Endothelial cell of umbilical vein (primary cell): ENCODE results near the gene DGKI. TPM values are rescaled to one million over a fixed set of nuclear protein-coding genes. Genes with fewer than 3 reads are reported as not detected.

Experiments used
- Bru-seq: library from RNA; stranded (reverse); fragments of 400-500 nt; gene quantifications from one replicate; lab custom pipeline; 2021; lab: Mats Ljungman, UMichigan
- BruChase-seq, 2 experiments: library from RNA; stranded (reverse); fragments of 400-500 nt; gene quantifications; one replicate each; lab custom pipeline; 2021; lab: Mats Ljungman, UMichigan
- BruUV-seq: library from RNA; stranded (reverse); fragments of 400-500 nt; replicated peaks from 2 replicates; lab custom pipeline; 2021; lab: Mats Ljungman, UMichigan
- CTCF ChIA-PET: fragments of 300-600, 350-600 bp; sonication (Branson Sonifier 250); formaldehyde crosslinking; loops from one replicate; lab custom pipeline; 2021; ENCODE audit warnings: antibody characterized with exemption, inconsistent platforms; lab: Charles Lee
- POLR2A ChIA-PET: fragments of 300-600, 350-600 bp; sonication (Branson Sonifier 250); formaldehyde crosslinking; loops from one replicate; lab custom pipeline; 2021; ENCODE audit warnings: antibody characterized with exemption, inconsistent platforms; lab: Charles Lee
- DNase-seq: peaks from one replicate; pipeline ENCODE4 v3.0.0-alpha.2; 2011; ENCODE audit warnings: low read depth, low spot score
- FAIRE-seq: peaks from 2 replicates; lab custom pipeline; 2011; peaks lifted over from hg19 to GRCh38; lab: Jason Lieb, UNC
- H2AFZ ChIP-seq: 2 replicates; pipeline ENCODE4 v1.6.0; 2012; ENCODE audit warnings: low read depth, low read length, control low read depth, inconsistent platforms
- H3K27ac ChIP-seq: 2 replicates; pipeline ENCODE4 v1.5.1; 2011; ENCODE audit warnings: low read depth, mild to moderate bottlenecking, control low read depth, low read length, moderate library complexity; ENCODE audit not compliant: insufficient read depth
- H3K27me3 ChIP-seq, 2 experiments: 2 replicates each; pipeline versions ENCODE4 v1.6.0 to v1.6.1; 2011; ENCODE audit warnings: low read length in 2 of 2, mixed read lengths in 1 of 2; ENCODE audit not compliant: control insufficient read depth in 2 of 2, insufficient read depth in 2 of 2
- H3K36me3 ChIP-seq, 2 experiments: 2 replicates in 1 of 2; 3 replicates in 1 of 2; pipeline ENCODE4 v1.5.1; 2011; ENCODE audit warnings: low read length in 2 of 2, mild to moderate bottlenecking in 1 of 2, moderate library complexity in 1 of 2; ENCODE audit not compliant: control insufficient read depth in 2 of 2, insufficient read depth in 2 of 2; ENCODE audit errors: extremely low read depth in 1 of 2
- H3K4me1 ChIP-seq: 3 replicates; pipeline ENCODE4 v1.5.1; 2011; ENCODE audit warnings: mild to moderate bottlenecking, low read length; ENCODE audit not compliant: control insufficient read depth, insufficient read depth; ENCODE audit errors: extremely low read depth
- H3K4me2 ChIP-seq: 2 replicates; pipeline ENCODE4 v1.6.1; 2011; ENCODE audit warnings: low read length, control low read depth, mixed read lengths; ENCODE audit not compliant: insufficient read depth
- H3K4me3 ChIP-seq, 3 experiments: fragments of 200-600 bp in 1 of 3; sonication (generic), shearing (Covaris generic) in 1 of 3; replicated peaks in 1 of 3; 2 replicates each; pipeline ENCODE4 v1.5.1; 2011 to 2016; ENCODE audit warnings: control low read depth in 3 of 3, low read length in 3 of 3, mild to moderate bottlenecking in 2 of 3, inconsistent platforms in 1 of 3, low read depth in 1 of 3, moderate library complexity in 1 of 3; ENCODE audit not compliant: insufficient read depth in 1 of 3
- H3K79me2 ChIP-seq: 2 replicates; pipeline ENCODE4 v1.6.0; 2012; ENCODE audit warnings: low read length, inconsistent platforms; ENCODE audit not compliant: control insufficient read depth, insufficient read depth
- H3K9ac ChIP-seq: replicated peaks from 2 replicates; pipeline ENCODE3; 2011; ENCODE audit warnings: low read length, control low read depth; ENCODE audit not compliant: insufficient read depth; ENCODE audit errors: extremely low read depth
- H3K9me1 ChIP-seq: replicated peaks from 3 replicates; pipeline ENCODE4 v1.6.0; 2011; ENCODE audit warnings: mild to moderate bottlenecking, low read length; ENCODE audit not compliant: control insufficient read depth, insufficient read depth; ENCODE audit errors: extremely low read depth
- H3K9me3 ChIP-seq: replicated peaks from 2 replicates; pipeline ENCODE4 v1.5.1; 2012; ENCODE audit warnings: low read length, inconsistent platforms; ENCODE audit not compliant: control insufficient read depth, insufficient read depth
- H4K20me1 ChIP-seq: replicated peaks from 2 replicates; pipeline ENCODE3; 2011; ENCODE audit warnings: mild to moderate bottlenecking, low read length; ENCODE audit not compliant: control insufficient read depth, insufficient read depth; ENCODE audit errors: extremely low read depth
- EZH2 ChIP-seq: IDR thresholded peaks from 2 replicates; pipeline ENCODE4 v1.6.1; 2012; ENCODE audit warnings: borderline replicate concordance, low read depth, mild to moderate bottlenecking, moderate library complexity, low read length, inconsistent platforms; ENCODE audit not compliant: severe bottlenecking
- POLR2AphosphoS5 ChIP-seq: IDR thresholded peaks from 2 replicates; pipeline ENCODE4 v1.6.1; 2012; ENCODE audit warnings: low read depth, mild to moderate bottlenecking, control low read depth, low read length, moderate library complexity; ENCODE audit not compliant: insufficient read depth
- dilution Hi-C: fragments of 300-500 bp; cut with MboI; formaldehyde crosslinking; loops from one replicate; pipeline ENCODE4 v1.15.0; 2019; ENCODE audit warnings: low sequenced_read_pairs; ENCODE audit not compliant: extremely low pct_ligation_motif_present
- intact Hi-C: fragments of 100-400 bp; cut with micrococcal nuclease; formaldehyde crosslinking; loops from one replicate; pipeline ENCODE4 v1.10.0; 2022
- long read RNA-seq: library from polyadenylated mRNA; stranded (forward); transcript quantifications from one replicate; pipeline ENCODE4 v2.0.0, GENCODE V29; 2021
- polyA minus RNA-seq, 3 experiments: library from RNA; depleted of rRNA, polyadenylated mRNA; stranded (reverse); fragments of >200 nt; gene quantifications; 1 replicate in 1 of 3; 2 replicates in 2 of 3; pipeline ENCODE4 v1.2.3, GENCODE V29; 2011
- polyA plus RNA-seq, 4 experiments: library from polyadenylated mRNA; depleted of rRNA in 3 of 4; stranded (reverse) in 3 of 4; unstranded in 1 of 4; fragments of >200 nt; gene quantifications; 2 replicates each; pipeline versions ENCODE4 v1.2.1 to v1.2.3, GENCODE V29; 2011 to 2012; ENCODE audit warnings: missing spikeins in 1 of 4
- total RNA-seq: library from RNA; stranded (reverse); gene quantifications from 2 replicates; pipeline ENCODE4 v1.2.3, GENCODE V29; 2021

DGKI gene
- total RNA-seq (0.14 and 0.51 TPM in 2 replicates), polyA plus RNA-seq (0.11 and 0.49 TPM in 2 replicates), polyA minus RNA-seq (0.56 and 1.3 TPM in 2 replicates), Bru-seq, nascent RNA (percentile 24 among the genes with signal in this experiment), BruChase-seq, experiment 1, labeled RNA remaining after a 6-hour chase (percentile 41 among the genes with signal in this experiment), BruChase-seq, experiment 2, labeled RNA remaining after a 2-hour chase (percentile 23 among the genes with signal in this experiment)
- 0.14 and 0.18 TPM in 2 replicates for polyA plus RNA-seq (2011; cell fraction: cytosol; rRNA removed)
- polyA plus RNA-seq (2011; cell fraction: nucleus; rRNA removed): 1.7 TPM in 2 replicates
- polyA plus RNA-seq (2012): 0.14 and 0.52 TPM in 2 replicates
- not detected for polyA minus RNA-seq (2011; cell fraction: cytosol; rRNA and poly(A)+ RNA removed)
- polyA minus RNA-seq (2011; cell fraction: nucleus; rRNA and poly(A)+ RNA removed): 1.4 and 3.4 TPM in 2 replicates
- long read RNA-seq: 0 reads

DNA sequence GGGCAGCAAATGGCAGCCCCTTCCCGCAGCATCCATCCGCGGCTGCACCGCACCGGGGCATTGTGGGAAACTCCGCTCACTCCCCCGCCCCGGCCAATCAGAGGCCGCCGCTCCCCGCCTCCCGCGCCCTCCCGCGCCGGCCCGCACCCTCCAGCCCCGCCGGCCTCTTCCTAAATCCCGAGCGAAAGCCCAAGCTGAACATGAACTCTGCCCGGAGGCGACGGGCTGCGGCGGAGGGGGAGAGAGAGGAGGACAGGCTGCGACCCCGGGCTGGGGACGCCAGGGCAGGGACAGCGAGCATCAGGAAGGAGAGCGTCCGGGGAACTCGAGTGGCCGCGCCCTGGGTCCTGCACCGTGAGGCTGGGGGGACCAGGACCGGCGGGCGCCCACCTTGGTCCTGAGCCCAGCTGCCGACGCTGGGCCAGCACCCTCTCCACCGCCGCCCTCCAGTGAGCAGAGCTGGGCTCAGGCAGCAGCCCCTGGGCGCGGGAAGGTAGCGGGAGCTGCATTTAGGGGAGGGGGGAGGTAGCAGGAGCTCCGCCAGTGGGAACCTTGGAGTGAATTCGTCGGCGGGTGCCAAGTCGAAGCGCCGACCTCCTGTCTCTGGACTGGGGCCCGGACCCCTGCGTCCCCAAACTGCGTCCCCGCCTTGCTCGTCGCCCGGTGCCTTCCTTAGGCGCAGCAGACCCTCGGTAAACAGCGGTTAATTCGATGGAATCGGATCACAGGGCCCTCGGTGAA is at the start of gene DGKI:
TSS of gene DGKI (minus strand) at position 148 of the 741 bp plus-strand sequence.
- Histone ChIP-seq H3K79me2 (no peaks in the 10 kb centered on the region), H3K9me3 (no peaks in the 10 kb centered on the region), H3K27ac (no peak within 1 kb of the TSS), H3K9me1 (no peaks in the 10 kb centered on the region), H3K4me3 (no peak within 1 kb of the TSS), H3K9ac (no peak within 1 kb of the TSS), H3K36me3 (no peaks in the 10 kb centered on the region), H4K20me1 (no peaks in the 10 kb centered on the region), H3K27me3 (peaks cover 34% of the 10 kb centered on the region in 2 experiments), H3K4me1 (peaks cover 2% of the 10 kb centered on the region), H2AFZ (no peak within 1 kb of the TSS), H3K4me2 (no peak within 1 kb of the TSS)
- CTCF ChIA-PET: interaction anchor here (0.9 to 1.0 kb wide), 3 partner anchors 10 to 191 kb away, joined by 3 read pairs; no protein-coding TSS in a partner anchor
- dilution Hi-C loops (no loop called here), intact Hi-C loops (loop anchor here (1.0 kb wide), 1 partner anchor 191 kb away; no protein-coding TSS in a partner anchor)
- POLR2A ChIA-PET: no interaction called here
- BruUV-seq: no TSS peak
- DNase-seq (no peak), FAIRE-seq (no peak)
- TF ChIP-seq EZH2: peak; percentile 96
- no peak for TF ChIP-seq POLR2AphosphoS5
